Fibroblast of peridontal ligament (primary cell): ENCODE results near the gene ZBTB16.

Source experiments
- DNase-seq: peaks from one replicate; pipeline ENCODE4 v3.0.0-alpha.2; 2010; ENCODE audit errors: extremely low read depth

ZBTB16 gene

GRCh38 chr11:114131461-114131864 is 72.0 kb downstream of the ZBTB16 start:
- no peak for DNase-seq

DNA sequence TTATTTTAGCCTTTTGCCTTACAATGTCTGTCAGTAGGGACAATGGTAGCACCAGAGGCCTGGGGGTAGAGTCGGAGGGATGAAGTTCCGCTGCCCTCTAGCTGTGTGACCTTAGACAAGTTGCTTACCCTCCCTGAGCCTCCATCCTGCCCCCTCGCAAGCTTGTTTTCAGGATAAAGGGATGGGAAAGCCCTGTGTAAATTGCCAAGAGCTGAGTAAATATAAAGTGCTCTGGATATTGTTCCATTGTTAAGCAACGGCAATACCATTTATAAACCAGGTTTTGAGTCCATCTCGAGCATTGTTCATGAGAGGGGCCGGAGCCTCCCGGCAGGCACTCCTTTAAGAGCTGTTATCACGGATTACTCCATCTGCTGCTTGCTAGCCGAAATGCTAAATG is 72.9 kb downstream of the ZBTB16 start:
- DNase-seq, result no peak

GRCh38 chr11:114132944-114133394 is 73.5 kb downstream of the ZBTB16 start:
- peak; percentile 5 for DNase-seq

GRCh38 chr11:114133548-114134329 is 74.2 kb downstream of the ZBTB16 start:
- no peak for DNase-seq

- DNase-seq, result no peak
These were observed 75.4 kb downstream of the ZBTB16 start for GRCh38 chr11:114134870-114135269.

- no peak for DNase-seq
These were observed 76.2 kb downstream of the ZBTB16 start for GRCh38 chr11:114135737-114136151.

GRCh38 chr11:114136686-114137640 is 77.5 kb downstream of the ZBTB16 start:
- no peak for DNase-seq

GRCh38 chr11:114137838-114138237 is 78.3 kb downstream of the ZBTB16 start:
- DNase-seq, result no peak

DNA sequence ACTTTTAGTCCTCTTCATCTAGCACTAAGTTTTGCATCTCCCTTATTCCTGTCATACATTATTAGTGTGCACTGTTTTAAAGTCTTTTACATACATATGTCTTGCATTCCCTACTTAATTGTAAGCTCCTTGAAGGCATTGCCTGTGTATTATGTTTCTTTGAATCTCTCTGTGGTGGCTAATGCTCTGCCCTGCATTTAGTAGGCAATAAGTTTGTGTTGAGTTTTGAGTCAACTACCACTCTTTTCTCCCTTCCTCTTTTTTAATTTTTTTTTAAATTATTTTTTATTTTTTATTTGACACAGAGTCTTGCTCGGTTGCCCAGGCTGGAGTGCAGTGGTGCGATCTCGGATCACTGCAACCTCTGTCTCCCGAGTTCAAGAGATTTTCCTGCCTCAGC is 78.9 kb downstream of the ZBTB16 start:
- no peak for DNase-seq

- no peak for DNase-seq
These were observed 81.3 kb downstream of the ZBTB16 start for GRCh38 chr11:114140826-114141225.

DNA sequence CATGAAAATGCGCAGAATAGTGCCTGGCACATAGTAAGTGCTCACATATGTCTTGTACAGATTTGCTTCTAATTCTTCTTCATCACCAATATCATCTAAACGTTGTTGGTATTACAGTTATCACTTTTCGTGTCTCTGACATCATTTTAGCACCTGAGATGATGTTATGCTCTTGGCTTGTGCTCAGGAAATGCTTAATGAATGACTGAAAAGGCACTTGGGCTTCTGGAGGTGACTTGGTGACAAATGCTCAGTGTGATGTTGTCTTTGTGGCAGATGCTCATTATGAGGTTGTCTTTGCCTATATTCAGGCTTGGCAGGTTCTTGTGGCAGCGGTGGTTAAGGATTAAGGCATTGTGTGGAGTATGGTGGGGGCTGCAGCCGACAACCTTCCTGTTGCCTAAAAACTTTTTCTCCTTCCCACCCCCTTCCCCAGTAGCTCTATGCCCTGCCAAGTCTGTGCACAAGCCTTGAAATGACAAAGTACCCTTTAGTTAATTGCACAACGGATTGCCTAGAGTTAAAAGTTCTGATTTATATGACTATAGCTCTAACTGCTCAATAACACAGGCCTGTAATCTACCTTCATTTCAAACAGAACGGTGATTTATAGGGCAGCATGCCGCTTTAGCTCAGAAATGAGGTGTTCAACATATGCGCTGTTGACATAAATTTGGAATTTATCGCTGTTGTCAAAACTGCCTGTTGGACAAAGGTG is 82.5 kb downstream of the ZBTB16 start:
- DNase-seq, result no peak

DNA sequence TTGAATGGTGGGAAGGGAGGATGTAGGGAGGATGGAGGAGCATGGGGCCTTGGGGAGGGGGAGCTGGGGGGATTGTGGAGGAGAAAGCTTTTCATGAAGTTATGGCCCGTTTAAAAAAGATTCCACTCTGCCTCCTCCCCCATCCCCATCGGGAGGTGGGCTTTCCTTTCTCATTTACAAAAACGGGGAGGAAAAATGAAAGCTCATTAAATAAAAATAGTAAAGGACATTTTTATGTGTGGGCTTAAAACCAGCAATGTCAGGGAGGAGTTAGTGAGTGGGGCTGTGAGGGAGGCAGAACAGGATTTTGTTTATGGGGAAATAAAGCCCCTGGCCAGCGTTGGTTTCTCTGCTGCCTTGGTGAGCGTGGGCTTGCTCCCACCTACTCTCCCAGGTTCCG is 83.2 kb downstream of the ZBTB16 start:
- no peak for DNase-seq

- no peak for DNase-seq
These were observed 85.8 kb downstream of the ZBTB16 start for GRCh38 chr11:114145166-114145775.

DNA sequence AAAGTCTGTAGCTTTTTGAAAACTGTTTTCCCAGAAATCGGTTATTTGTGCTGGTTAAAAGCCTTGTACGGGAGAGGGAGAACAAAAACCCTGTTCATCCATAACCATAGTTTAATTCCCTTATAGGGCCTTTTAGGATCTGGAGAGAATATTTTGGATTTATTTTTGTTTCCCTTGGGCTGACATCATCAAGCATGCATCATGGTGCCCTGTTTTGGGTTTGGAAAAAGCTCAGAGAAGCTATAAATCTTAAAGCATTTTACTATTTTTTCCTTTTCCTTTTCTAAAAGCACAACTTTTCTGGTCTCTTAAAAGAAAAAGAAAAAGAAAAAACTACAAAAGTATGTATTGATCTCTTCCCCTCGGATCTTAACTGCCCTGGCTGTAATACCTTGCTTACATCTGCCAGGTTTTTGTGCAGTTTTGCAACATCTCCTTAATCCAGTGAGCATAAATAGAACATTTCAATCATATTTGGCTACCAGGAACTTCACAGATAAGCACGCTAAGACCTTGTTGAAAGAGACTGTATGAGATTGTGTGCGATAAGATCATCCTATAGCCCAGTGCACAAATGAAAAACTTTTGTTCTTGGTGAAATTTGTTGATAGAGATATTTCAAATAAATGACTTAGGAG is 88.0 kb downstream of the ZBTB16 start:
- no peak for DNase-seq

DNA sequence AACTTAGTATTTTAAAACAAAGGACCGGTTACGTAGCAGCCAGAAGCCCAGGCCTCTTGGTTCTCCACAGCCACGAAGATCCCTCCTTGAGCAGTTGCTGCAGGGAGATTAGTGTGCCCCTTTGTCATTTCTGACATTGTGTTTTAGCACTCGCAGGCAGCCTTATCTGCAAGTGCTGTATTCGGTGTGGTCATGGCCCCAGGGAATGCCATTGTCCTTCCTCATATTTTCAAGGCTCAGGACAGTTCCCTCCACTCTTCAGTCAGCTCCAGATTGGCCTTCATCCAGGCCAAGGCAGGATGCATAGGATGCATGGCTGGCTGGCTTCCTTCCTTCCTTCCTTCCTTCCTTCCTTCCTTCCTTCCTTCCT is 88.5 kb downstream of the ZBTB16 start:
- DNase-seq, result no peak

GRCh38 chr11:114149689-114150407 is 90.3 kb downstream of the ZBTB16 start:
- DNase-seq, result no peak

DNA sequence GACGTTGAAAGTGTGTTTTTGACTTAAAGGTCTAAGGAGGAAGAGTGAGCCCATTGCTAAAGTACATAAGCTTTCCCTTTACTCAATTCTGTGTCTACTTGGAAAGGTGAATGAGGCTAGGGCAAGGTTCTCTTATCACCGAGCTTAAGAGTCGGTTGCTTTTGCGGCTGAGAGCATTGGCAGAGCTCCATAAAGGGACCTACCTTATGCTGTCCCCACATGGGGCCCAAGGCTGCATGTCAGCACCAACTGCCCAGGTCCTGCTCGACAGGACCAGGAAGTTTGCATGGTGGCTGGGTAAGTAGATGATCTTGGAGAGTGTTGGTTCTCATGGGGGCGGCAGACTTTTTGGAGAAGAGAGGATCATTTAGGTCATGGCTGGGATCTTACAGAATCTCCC is 91.2 kb downstream of the ZBTB16 start:
- DNase-seq, result no peak

- no peak for DNase-seq
These were observed 92.1 kb downstream of the ZBTB16 start for GRCh38 chr11:114151631-114152030.

- no peak for DNase-seq
These were observed 92.7 kb downstream of the ZBTB16 start for GRCh38 chr11:114152162-114152561.

DNA sequence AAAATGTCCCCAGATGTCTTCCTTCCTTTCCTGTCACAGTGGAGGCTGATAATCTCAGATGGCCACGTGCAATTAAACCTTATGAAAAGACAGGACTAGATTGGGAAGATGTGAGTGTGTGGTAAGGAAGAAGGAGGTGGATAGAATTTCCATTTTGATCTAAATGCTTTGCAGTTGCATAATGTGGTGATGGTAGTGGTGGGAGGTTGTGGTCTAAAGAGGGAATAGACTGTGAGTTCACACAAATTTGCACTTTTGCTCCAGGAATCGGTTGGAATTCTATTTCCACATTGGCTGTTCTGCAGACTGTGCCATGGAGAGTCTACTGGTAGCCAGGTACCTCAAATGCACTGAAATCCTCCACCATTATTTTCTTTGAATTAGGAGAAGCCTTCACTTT is 93.3 kb downstream of the ZBTB16 start:
- DNase-seq, result no peak

GRCh38 chr11:114153224-114153623 is 93.7 kb downstream of the ZBTB16 start:
- no peak for DNase-seq
